Activated naive CD8-positive, alpha-beta T cell treated with anti-CD3 and anti-CD28 coated beads for 36 hours (primary cell): ENCODE results near the gene MGRN1. TPM values are rescaled to one million over a fixed set of nuclear protein-coding genes. Genes with fewer than 3 reads are reported as not detected.

Experiments used
- DNase-seq: peaks from one replicate; pipeline ENCODE4 v3.0.0; 2021
- H3K27ac Mint-ChIP-seq: one replicate; pipeline ENCODE4 v1.8.0; 2022; ENCODE audit warnings: mild to moderate bottlenecking, moderate library complexity, mixed read lengths
- H3K27me3 Mint-ChIP-seq: one replicate; pipeline ENCODE4 v1.8.0; 2022; ENCODE audit warnings: mild to moderate bottlenecking, mixed read lengths
- H3K36me3 Mint-ChIP-seq: one replicate; pipeline ENCODE4 v1.8.0; 2021; ENCODE audit warnings: mild to moderate bottlenecking, mixed read lengths
- H3K4me1 Mint-ChIP-seq: one replicate; pipeline ENCODE4 v1.8.0; 2021; ENCODE audit warnings: mixed read lengths
- H3K4me3 Mint-ChIP-seq: one replicate; pipeline ENCODE4 v1.8.0; 2022; ENCODE audit warnings: mild to moderate bottlenecking, moderate library complexity, mixed read lengths
- H3K9me3 Mint-ChIP-seq: one replicate; pipeline ENCODE4 v1.8.0; 2022; ENCODE audit warnings: mixed read lengths
- total RNA-seq, 2 experiments: library from RNA; stranded (reverse); gene quantifications; one replicate each; pipeline ENCODE4 v1.2.3, GENCODE V29; 2021

MGRN1 gene
- total RNA-seq, 2 experiments from 2014 or later = 63.7 to 64.3 TPM

GRCh38 chr16:4599037-4599436 lies 25.6 kb upstream of the MGRN1 start:
- H3K27ac Mint-ChIP-seq = no peak overlapping the region
- no peaks in the 10 kb centered on the region for H3K9me3 Mint-ChIP-seq
- DNase-seq = no peak
- no peaks in the 10 kb centered on the region for H3K36me3 Mint-ChIP-seq
- no peaks in the 10 kb centered on the region for H3K27me3 Mint-ChIP-seq
- no peaks in the 10 kb centered on the region for H3K4me1 Mint-ChIP-seq
- no peak overlapping the region for H3K4me3 Mint-ChIP-seq

DNA sequence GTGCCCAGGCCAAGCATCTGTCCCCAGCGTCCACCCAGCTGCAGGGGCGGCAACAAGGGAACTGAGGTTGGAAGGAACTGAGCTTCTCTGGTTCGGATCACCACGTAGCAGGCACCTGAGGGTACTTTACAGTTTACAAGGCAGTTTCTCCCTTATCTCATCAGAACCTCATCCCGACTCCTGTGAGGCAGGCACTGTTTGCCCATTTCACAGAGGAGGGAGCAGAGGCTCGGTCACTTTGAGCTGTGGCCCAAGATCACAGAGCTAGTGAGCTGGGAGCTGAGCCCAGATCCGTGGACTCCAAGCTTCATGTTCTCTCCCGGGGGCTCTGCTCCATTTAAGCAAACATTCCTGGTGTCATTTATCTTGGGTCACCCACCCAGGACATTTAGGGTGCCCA lies 25.1 kb upstream of the MGRN1 start:
- no peaks in the 10 kb centered on the region for H3K9me3 Mint-ChIP-seq
- H3K4me3 Mint-ChIP-seq = no peak overlapping the region
- no peaks in the 10 kb centered on the region for H3K27me3 Mint-ChIP-seq
- no peak overlapping the region for H3K27ac Mint-ChIP-seq
- no peaks in the 10 kb centered on the region for H3K4me1 Mint-ChIP-seq
- no peaks in the 10 kb centered on the region for H3K36me3 Mint-ChIP-seq
- no peak for DNase-seq

- Mint-ChIP-seq H3K27ac (no peak overlapping the region), H3K4me3 (no peak overlapping the region)
Observed at GRCh38 chr16:4601036-4601863, 23.4 kb upstream of the MGRN1 start.

GRCh38 chr16:4601864-4602186 lies 22.8 kb upstream of the MGRN1 start:
- H3K36me3 Mint-ChIP-seq = no peaks in the 10 kb centered on the region
- H3K4me1 Mint-ChIP-seq = no peaks in the 10 kb centered on the region
- H3K4me3 Mint-ChIP-seq = no peak overlapping the region
- H3K27me3 Mint-ChIP-seq = no peaks in the 10 kb centered on the region
- H3K27ac Mint-ChIP-seq = no peak overlapping the region
- H3K9me3 Mint-ChIP-seq = no peaks in the 10 kb centered on the region
- DNase-seq = no peak

More at GRCh38 chr16:4601036-4601863, 23.4 kb upstream of the MGRN1 start:
- Mint-ChIP-seq H3K9me3 (no peaks in the 10 kb centered on the region), H3K36me3 (no peaks in the 10 kb centered on the region), H3K4me1 (no peaks in the 10 kb centered on the region), H3K27me3 (no peaks in the 10 kb centered on the region)
- no peak for DNase-seq

DNA sequence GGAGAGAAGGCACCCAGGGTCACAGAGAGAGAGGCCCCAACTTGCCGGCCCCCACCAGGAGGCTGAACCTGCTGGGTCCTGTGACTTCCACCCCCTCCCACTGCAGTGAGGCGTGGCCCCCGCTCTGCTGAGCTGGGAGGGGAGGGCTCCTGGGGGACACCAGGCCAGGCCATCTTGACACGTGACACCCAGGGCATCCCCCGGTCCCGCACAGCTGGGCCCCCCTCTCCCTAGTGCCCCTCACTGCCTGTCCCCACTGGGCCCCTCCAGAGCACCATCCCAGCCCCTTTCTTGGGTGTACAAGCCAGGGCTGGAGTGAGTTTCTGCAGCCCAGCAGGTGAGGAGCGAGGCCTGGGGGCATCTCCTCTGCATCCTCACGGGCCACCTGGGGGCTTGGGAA lies 22.3 kb upstream of the MGRN1 start:
- no peak for DNase-seq
- no peaks in the 10 kb centered on the region for H3K4me1 Mint-ChIP-seq
- no peaks in the 10 kb centered on the region for H3K27me3 Mint-ChIP-seq
- no peak overlapping the region for H3K4me3 Mint-ChIP-seq
- no peaks in the 10 kb centered on the region for H3K9me3 Mint-ChIP-seq
- H3K36me3 Mint-ChIP-seq = no peaks in the 10 kb centered on the region
- H3K27ac Mint-ChIP-seq = no peak overlapping the region

DNA sequence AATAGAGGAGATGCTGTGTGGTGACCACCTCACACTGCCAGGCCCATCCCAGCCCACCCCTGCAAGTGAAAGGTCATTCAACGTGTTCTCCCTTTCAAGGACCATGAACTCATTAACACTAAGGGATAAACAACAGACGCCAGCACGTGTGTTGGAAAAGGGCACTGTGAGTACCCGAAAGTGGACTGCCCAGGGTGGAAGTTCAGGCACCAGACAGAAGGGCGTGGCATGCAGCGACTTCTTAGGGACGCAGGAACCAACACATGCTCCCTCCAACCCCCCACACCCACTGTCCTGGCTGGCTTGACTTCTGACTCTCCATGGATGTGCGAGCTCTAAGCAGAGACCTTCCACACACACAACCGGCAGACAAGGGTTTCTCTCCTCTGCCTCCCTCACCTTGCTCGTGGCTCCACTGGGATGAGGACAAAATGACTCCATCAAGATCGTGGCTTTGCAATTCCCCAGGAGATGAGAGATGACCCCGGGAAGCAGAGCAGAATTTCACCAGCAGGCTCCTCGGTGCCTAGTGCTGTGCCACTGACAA lies 20.9 kb upstream of the MGRN1 start:
- H3K4me3 Mint-ChIP-seq = no peak overlapping the region
- DNase-seq = no peak
- no peaks in the 10 kb centered on the region for H3K36me3 Mint-ChIP-seq
- no peak overlapping the region for H3K27ac Mint-ChIP-seq
- H3K9me3 Mint-ChIP-seq = no peaks in the 10 kb centered on the region
- H3K4me1 Mint-ChIP-seq = no peaks in the 10 kb centered on the region
- H3K27me3 Mint-ChIP-seq = no peaks in the 10 kb centered on the region

DNA sequence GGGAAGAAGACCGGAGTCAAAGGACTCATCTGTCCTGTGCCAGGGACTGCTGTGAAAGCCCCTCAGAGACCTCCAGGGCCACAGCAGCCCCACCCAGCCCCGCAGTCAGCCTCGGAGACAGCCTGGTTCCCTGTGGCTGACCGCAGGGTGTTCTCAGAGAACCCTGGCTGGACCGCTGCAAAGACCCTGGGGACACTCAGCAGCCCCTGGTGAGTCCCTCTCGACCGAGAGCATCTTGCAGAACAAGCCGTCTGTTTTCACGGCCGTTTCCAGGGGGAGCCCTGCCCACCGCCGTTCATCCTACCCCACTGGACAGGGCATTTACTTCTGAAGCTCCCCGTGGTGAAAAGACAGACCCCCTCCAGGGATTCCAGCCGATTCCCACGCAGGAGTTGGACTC lies 20.2 kb upstream of the MGRN1 start:
- no peak overlapping the region for H3K27ac Mint-ChIP-seq
- H3K4me1 Mint-ChIP-seq = no peaks in the 10 kb centered on the region
- H3K27me3 Mint-ChIP-seq = no peaks in the 10 kb centered on the region
- DNase-seq = no peak
- no peak overlapping the region for H3K4me3 Mint-ChIP-seq
- H3K36me3 Mint-ChIP-seq = no peaks in the 10 kb centered on the region
- no peaks in the 10 kb centered on the region for H3K9me3 Mint-ChIP-seq

DNA sequence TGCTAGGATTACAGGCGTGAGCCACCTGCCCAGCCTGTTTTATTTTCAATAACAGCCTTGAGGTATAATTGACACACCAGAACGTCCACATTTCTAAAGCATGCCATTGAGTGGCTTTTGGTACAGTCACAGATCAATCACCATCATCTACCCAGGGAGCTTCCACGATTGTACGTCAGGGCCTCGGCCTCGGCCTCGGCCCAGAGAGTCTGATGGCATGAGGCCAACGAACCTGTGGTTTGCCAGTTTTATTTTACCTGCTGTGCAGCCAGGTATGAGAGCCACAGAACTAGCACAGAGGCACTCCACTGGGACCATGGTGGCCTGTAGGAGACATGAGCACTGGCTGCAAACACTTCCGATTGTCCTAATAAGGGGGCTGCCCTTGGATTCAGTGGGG lies 18.3 kb upstream of the MGRN1 start:
- H3K4me3 Mint-ChIP-seq = no peak overlapping the region

DNA sequence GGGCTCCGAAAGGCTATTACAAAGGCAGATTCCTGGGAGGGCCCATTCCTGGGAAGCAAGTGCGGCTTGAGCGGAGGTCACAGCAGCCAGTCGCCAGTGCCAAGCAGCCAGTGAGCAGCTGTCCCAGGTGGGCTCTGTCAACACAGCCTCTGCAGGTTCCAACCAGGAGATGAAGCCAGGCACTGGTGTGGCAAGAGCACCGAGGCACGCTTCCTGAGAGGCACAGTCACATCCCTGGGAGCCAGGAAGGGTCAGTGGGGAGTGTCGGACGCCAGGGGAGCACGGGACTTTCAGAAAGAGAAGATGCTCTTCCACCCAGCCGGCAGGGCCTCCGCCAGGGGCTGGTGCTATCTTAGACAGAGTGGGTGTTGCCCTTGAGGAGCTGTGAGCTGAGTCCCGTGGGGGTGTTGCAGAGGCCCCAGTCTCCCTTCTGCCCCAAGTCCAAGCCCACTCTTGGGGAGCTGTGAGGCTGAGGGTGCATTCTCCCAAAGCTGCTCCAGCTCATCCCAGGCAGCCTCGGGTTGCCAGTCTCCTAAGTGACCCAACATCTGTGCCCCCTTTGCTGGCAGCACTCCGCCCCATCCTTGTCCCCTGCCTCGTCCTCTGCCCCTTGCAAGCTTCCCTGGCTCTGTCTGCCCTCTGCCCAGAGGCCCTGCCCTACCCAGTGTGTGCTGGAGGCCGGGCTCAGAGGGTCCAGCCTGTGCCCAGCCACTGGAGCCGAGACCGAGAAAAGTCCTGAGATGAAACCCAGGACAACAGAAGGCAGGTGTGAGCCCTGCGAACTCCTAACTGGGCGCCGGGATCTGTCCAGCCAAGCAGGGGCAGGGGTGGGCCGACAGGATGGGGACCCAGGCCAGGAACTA lies 16.6 kb upstream of the MGRN1 start:
- H3K9me3 Mint-ChIP-seq = no peaks in the 10 kb centered on the region
- H3K4me3 Mint-ChIP-seq = no peak overlapping the region
- H3K4me1 Mint-ChIP-seq = peaks cover 2% of the 10 kb centered on the region
- no peaks in the 10 kb centered on the region for H3K27me3 Mint-ChIP-seq
- no peak for DNase-seq
- H3K36me3 Mint-ChIP-seq = no peaks in the 10 kb centered on the region
- H3K27ac Mint-ChIP-seq = no peak overlapping the region

More for the DNA sequence above, 18.3 kb upstream of the MGRN1 start:
- Mint-ChIP-seq H3K27ac (no peak overlapping the region), H3K4me1 (no peaks in the 10 kb centered on the region), H3K36me3 (no peaks in the 10 kb centered on the region), H3K9me3 (no peaks in the 10 kb centered on the region), H3K27me3 (no peaks in the 10 kb centered on the region)
- DNase-seq = no peak

DNA sequence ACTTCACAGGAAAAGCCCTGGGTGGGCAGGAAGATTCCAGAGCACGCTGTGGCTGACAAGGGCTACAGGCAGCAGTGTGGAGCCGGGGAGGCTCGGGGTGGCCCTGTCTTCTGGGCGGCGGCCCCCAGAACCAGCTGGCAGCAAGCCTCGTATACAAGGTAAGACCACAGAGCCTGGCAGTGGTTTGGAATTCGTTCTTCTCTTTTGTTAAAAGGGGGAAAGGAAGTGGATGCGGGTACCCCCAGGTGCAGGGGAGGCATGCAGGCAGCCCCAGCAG lies 16.0 kb upstream of the MGRN1 start:
- H3K9me3 Mint-ChIP-seq = no peaks in the 10 kb centered on the region
- no peaks in the 10 kb centered on the region for H3K27me3 Mint-ChIP-seq
- no peak overlapping the region for H3K4me3 Mint-ChIP-seq
- no peak overlapping the region for H3K27ac Mint-ChIP-seq
- no peak for DNase-seq
- H3K4me1 Mint-ChIP-seq = peaks cover 7% of the 10 kb centered on the region
- H3K36me3 Mint-ChIP-seq = no peaks in the 10 kb centered on the region

DNA sequence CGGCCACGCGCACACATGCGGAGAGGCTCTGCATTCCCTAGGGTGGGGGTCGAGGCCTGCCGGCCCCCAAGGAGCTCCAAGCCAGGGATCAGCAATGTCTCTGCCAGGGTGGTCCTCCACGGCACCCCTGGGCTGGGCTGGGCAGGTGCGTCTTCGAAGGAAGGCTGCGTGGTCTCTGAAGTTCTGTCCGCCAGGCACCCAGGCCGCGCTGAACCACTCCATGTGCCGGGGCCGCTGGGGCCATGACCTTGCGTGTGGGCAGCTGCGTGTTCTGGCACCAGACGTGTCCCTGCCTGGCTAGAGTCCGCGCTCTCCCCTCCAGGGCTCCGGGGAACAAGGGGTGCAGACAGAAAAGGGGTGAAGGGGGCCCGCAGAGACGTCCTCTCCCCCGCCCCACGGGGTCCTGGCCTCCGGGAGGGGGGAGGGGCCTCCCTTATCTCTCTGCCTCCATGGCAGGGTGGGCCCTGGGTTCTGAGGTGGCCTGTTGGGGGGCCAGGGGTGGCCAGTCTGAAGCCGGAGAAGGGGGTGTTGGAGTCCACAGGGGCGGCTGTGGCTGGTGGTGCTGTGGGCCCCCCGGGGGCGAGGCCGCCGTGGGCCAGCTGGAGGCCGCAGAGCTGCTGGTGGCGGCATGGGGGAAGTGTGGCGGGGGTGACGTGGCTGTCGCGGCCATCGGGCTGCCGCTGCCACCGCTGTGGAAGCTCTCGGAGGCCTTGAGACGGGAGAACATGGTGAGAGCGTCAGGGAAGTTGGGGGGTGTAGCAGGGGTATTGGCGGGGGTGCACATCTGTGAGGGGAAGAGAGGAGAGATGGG lies 15.2 kb upstream of the MGRN1 start:
- H3K27me3 Mint-ChIP-seq = no peaks in the 10 kb centered on the region
- DNase-seq = no peak
- H3K4me1 Mint-ChIP-seq = peaks cover 7% of the 10 kb centered on the region
- H3K27ac Mint-ChIP-seq = no peak overlapping the region
- no peaks in the 10 kb centered on the region for H3K36me3 Mint-ChIP-seq
- no peaks in the 10 kb centered on the region for H3K9me3 Mint-ChIP-seq
- H3K4me3 Mint-ChIP-seq = no peak overlapping the region

- Mint-ChIP-seq H3K36me3 (no peaks in the 10 kb centered on the region), H3K9me3 (no peaks in the 10 kb centered on the region), H3K27me3 (no peaks in the 10 kb centered on the region), H3K4me3 (no peak overlapping the region), H3K4me1 (peaks cover 10% of the 10 kb centered on the region), H3K27ac (no peak overlapping the region)
- DNase-seq = no peak
Observed at GRCh38 chr16:4610011-4611005, 14.3 kb upstream of the MGRN1 start.

DNA sequence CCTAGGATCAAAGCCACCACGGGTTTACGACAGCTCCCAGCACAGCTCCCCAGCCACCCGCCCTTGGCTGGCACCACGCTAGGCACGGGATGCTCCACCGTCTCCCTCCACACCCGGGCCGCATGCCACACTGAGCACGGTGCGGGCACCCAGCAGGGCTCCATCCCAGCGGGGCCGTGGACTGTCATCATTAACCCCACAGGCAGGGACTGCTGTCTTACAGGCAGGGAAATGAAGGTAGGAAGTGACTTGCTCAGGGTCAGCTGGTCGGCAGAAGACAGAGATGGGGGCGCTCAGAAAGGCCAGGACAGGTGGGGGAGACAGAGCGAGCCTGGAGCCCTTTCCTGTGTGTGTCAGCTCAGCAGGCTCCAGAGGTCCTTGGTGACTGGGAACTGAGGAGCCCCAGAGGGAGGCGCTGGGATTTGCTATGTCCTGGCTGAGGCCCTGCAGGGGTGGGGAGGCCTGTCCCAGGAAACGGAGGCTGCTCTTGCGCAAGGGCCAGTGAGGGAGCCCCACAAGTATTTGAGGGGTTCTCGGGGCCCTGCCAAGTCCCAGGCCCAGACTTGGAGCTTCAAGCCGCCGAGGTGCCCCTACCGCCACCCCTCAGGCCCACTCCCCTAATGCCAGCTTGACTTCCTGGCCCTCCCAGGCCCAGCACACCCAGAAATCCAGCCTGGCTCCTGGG lies 13.1 kb upstream of the MGRN1 start:
- H3K9me3 Mint-ChIP-seq = no peaks in the 10 kb centered on the region
- H3K36me3 Mint-ChIP-seq = no peaks in the 10 kb centered on the region
- peak overlapping the region; percentile 25 for H3K27ac Mint-ChIP-seq
- no peaks in the 10 kb centered on the region for H3K27me3 Mint-ChIP-seq
- H3K4me3 Mint-ChIP-seq = no peak overlapping the region
- peaks cover 17% of the 10 kb centered on the region for H3K4me1 Mint-ChIP-seq
- DNase-seq = no peak

GRCh38 chr16:4612474-4612931 lies 12.1 kb upstream of the MGRN1 start:
- H3K36me3 Mint-ChIP-seq = no peaks in the 10 kb centered on the region
- peaks cover 25% of the 10 kb centered on the region for H3K4me1 Mint-ChIP-seq
- no peak for DNase-seq
- H3K4me3 Mint-ChIP-seq = no peak overlapping the region
- H3K27ac Mint-ChIP-seq = no peak overlapping the region
- H3K9me3 Mint-ChIP-seq = no peaks in the 10 kb centered on the region
- H3K27me3 Mint-ChIP-seq = no peaks in the 10 kb centered on the region
